GM18861 (cell line): ENCODE results near the gene OR4E2.
"Not testable (repeated sequence)": the region's sequence is repeated elsewhere in the genome, so short reads cannot be mapped to it uniquely, and the experiment has no call there.

Experiments used
- ATAC-seq: cut with Tn5 transposase; IDR thresholded peaks from one replicate; pipeline ENCODE4 v1.9.1; 2021; ENCODE audit not compliant: unreplicated experiment

Gene OR4E2

DNA sequence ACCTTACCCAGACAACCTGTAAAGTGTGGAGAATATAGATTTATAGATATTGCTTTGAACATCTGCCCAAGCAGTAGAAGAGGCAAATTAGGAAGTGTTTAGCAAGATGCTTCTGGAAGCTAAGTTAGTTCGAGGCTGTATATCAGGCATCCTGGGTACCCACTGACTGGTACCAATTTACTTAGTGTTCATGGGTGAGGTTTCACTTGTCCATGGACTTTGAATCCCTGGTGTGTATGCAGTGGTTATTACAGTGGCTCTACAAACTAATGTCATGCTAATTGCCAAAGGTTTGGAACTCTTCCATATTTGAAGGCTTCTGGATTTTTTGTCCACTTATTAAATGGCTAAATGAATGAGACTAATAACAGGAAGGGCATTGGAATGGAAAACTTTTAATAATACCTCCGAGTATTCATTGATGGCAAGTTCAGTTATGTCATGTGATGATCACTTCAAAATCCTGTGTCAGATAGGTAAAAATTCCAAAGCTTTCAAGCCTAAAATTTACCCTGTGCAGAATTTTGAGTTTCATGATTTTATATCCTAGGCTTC lies at the start of gene OR4E2:
Gene OR4E2, plus strand, starts transcription at position 505 of the 555 bp plus-strand sequence. CDS start 11,248 bp downstream, outside the sequence.
- ATAC-seq: no peak

- no peak for ATAC-seq
Measured at GRCh38 chr14:21612324-21612723, 41.3 kb upstream of the OR4E2 start.

DNA sequence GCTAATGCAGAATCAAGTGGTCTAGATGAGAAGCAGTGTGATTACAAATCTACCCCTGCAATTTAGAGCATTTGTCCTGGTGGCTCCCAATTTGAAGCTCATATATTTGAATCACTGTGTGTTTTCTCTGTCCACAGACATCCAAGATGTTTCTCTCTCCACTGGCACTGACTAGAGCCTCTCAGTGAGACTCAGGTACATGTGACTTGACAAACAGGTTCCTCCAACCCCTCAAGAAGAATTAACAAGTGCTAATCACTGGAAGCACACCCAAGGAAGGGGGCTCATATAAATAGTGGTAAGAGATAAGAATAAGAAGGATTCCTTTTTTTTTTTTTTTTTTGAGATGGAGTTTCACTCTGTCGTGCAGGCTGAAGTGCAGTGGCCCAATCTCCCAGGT lies 39.4 kb upstream of the OR4E2 start:
- no peak for ATAC-seq

DNA sequence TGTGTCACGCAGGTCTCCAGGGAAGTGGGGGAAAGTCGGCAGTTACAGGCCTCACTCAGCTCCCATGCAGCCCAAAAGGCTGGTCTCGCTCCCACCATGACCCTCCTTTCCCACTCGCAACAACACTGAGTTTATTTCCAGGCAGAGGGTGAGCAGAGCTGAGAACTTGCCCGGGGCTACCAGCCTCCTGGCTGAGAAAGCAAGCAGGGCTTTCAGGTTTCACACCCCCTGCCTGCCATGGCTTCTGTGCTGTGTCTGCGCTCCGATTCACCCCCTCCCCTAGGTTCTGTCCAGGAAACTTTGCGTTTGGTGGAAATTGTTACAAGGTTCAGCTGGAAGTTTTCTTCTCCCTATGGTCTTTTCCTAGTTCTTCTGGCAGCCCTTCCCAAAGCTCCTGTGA lies 36.0 kb upstream of the OR4E2 start:
- no peak for ATAC-seq

- no peak for ATAC-seq
Measured at GRCh38 chr14:21626491-21627230, 27.0 kb upstream of the OR4E2 start.

- ATAC-seq: not testable (repeated sequence)
Measured at GRCh38 chr14:21630503-21630902, 23.1 kb upstream of the OR4E2 start.

GRCh38 chr14:21631084-21631483 lies 22.6 kb upstream of the OR4E2 start:
- ATAC-seq: no peak

DNA sequence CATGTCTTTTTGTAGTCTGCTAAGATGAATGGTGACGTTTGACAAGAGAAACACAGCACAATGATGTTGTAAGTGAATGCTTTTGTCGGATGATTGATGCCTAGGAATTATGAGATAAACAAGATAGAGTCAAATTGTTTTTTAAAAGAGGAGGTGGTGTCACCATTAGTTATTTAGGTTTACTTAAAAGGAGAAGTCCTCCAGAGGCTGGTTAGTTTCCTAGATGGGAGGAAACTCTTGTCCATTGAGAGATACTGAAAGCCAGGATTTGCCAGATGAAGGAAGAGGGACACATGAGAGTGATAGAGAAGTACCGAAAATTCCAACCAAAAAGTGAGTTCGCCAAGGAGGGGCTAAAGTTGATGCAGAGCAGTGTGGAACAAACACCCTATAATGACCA lies 18.8 kb upstream of the OR4E2 start, which contains the start of gene OR10G2:
Gene OR10G2, minus strand, starts transcription at position 101 of the 400 bp plus-strand sequence. Its CDS starts 98 bp downstream, at position 3.
- ATAC-seq: no peak

DNA sequence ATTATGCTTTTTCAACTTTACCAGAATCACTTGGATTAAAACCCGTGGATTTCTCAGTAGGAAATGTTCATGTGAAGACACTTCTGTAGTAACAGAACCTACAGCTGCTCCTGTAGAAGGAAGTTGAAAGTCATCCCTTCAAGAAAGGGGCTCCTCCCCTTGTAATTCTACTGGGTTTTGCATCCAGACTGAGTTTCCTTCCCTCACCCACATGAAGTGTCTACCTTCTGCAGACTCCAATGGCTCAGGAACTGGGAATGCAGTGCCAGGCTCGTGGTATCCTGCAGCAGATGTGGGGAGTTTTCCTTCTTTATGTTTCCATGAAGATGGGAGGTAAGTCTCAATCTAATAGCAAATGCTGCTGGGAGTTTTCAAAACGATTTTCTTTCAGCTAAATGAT lies 11.0 kb upstream of the OR4E2 start:
- ATAC-seq: no peak

- no peak for ATAC-seq
Measured at GRCh38 chr14:21643407-21643806, 10.2 kb upstream of the OR4E2 start.

GRCh38 chr14:21647380-21647779 lies 6.3 kb upstream of the OR4E2 start:
- ATAC-seq: no peak

GRCh38 chr14:21652209-21652808 lies 1.3 kb upstream of the OR4E2 start:
- ATAC-seq: no peak

GRCh38 chr14:21654215-21654614 lies 580 bp downstream of the OR4E2 start:
- no peak for ATAC-seq

DNA sequence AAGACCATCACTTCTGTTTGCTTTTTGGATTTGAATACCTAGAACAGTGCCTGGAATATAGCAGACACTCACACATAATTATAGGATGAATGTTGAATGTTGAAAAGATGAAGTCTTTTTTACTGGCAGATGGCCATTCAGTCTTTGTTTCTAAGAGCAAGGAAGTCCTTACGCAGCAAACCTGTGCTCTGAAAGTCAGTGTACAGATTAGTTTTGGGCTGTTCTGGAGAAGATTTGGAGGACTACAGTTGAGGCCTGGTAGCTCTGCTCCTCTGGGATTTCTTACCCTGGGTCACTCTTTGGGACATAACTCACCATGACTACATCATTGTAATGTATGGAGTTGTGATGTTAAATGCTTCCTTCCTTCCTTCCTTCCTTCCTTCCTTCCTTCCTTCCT lies 3.3 kb downstream of the OR4E2 start:
- ATAC-seq: no peak

DNA sequence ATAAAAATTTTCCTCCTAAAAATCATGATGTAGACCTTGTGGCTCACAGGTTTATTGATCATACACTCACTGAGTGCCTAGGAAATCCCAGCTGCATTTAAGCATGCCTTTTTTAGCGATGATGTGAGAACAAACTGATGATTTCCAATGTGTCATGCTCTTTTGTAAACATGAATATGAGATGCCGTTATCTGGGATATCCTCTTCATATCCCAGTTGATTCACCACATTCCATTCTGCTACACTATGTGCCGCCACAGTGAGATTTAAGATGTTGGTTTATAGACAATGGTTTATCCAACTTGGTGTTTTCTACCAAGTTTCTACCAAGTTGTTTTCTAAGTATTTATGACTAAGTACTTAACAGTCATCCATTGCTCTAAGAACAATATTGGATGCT lies 14.7 kb downstream of the OR4E2 start:
- no peak for ATAC-seq

DNA sequence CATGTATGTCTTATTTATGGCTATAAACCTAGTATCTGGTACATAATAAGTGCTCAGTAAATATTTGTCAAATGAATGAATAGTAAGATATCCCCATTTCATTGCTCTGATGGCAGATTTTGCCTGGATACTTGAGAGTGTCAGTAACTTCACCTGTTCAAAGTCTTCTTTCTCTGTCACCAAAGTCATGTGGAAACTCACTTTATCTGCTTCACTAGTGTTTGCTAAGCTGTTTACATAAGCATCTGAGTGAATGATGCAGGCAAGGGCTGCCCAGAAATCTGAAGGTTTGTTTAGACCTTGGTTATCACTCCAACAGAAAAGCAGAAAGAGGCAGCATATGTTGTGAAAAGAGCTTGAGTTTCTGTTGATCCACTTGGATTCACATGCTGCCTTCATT lies 15.6 kb downstream of the OR4E2 start:
- no peak for ATAC-seq

GRCh38 chr14:21671371-21671770 lies 17.7 kb downstream of the OR4E2 start:
- no peak for ATAC-seq

GRCh38 chr14:21672116-21672515 lies 18.5 kb downstream of the OR4E2 start:
- no peak for ATAC-seq

DNA sequence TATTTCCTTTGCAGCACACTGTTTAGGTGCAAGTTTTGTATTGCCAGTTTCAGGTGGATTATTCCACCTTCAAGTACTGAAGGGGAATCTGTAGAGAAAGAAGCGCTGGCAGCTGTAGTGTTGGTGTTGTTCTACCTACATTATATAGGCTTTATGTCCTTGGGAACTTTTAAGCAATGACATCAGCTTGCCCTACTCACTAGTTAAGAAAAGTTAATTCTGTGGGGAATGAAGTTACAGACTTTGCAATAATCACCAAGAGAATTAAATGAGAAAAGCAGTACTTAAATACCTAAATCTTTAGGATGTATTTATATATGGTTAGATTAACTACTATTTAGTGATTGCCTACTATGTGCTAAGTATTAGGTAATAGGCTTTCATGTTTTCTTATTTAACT lies 20.1 kb downstream of the OR4E2 start, which contains the start of gene OR4E1:
Gene OR4E1, minus strand, starts transcription at position 101 of the 400 bp plus-strand sequence. CDS start 2,883 bp downstream, outside the sequence.
- ATAC-seq: no peak

GRCh38 chr14:21675566-21675965 lies 21.9 kb downstream of the OR4E2 start:
- ATAC-seq: no peak

DNA sequence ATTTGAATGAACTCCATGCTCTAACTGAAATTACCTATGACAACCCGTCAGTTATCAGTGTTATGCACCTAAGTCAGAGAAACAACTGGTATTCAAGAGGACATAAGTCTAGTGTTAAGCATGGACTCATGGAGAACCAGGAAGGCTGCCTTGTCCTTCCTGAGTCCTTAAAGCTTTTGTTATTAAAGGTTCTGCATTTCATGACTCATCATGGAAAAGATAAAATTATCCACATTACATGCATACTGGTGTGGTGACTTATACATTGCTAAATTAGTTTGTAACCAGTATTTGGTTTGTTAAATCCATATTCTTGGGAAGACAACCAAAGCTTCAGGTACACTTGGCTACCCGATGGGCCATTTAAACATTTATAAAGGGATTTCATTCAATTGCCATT lies 26.4 kb downstream of the OR4E2 start:
- no peak for ATAC-seq

DNA sequence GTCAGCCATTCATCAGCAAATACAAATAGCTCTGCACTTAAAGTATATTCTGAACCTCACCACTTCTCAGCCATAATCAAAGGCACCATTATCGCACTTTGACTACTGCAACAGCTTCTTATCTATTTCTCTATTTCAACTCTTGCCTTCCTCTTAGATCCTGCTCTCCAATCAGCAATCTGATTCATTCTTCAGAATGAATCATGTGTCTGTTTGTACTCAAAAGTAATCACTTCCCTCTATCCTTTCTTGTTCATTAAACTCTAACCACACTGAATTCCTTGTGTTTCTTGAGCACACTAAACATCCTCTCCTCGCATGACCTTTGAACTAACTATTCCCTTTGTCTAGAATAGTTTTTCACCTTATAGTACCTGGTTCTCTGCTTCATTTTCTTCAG lies 32.8 kb downstream of the OR4E2 start:
- ATAC-seq: no peak
